GM21526 (cell line): ENCODE data around the gene TNPO2.

Experiments used
- ATAC-seq: cut with Tn5 transposase; IDR thresholded peaks from one replicate; pipeline ENCODE4 v1.9.1; 2021; ENCODE audit warnings: moderate library complexity; ENCODE audit not compliant: unreplicated experiment, low FRiP score

The TNPO2 gene

GRCh38 chr19:12652219-12652618 is 71.5 kb downstream of the TNPO2 start:
- no peak for ATAC-seq

- no peak for ATAC-seq
These were observed 73.8 kb downstream of the TNPO2 start for GRCh38 chr19:12649941-12650340.
